ENCODE measurements around the gene SMARCAD1.

- TF ChIP-seq, protein P1, sequence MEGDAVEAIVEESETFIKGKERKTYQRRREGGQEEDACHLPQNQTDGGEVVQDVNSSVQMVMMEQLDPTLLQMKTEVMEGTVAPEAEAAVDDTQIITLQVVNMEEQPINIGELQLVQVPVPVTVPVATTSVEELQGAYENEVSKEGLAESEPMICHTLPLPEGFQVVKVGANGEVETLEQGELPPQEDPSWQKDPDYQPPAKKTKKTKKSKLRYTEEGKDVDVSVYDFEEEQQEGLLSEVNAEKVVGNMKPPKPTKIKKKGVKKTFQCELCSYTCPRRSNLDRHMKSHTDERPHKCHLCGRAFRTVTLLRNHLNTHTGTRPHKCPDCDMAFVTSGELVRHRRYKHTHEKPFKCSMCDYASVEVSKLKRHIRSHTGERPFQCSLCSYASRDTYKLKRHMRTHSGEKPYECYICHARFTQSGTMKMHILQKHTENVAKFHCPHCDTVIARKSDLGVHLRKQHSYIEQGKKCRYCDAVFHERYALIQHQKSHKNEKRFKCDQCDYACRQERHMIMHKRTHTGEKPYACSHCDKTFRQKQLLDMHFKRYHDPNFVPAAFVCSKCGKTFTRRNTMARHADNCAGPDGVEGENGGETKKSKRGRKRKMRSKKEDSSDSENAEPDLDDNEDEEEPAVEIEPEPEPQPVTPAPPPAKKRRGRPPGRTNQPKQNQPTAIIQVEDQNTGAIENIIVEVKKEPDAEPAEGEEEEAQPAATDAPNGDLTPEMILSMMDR (IDR thresholded peaks at IDR 0.05), result no peak
- no peak for TF ChIP-seq POLR2AphosphoS5 (IDR thresholded peaks at IDR 0.05)
- no peak for TF ChIP-seq POLR2A (IDR thresholded peaks at IDR 0.05)
These were observed 7.1 kb downstream of the SMARCAD1 start for GRCh38 chr4:94214703-94215319.

All from stomach (tissue), 4 donors.